ENCODE data around the gene DLEU7.

The DLEU7 gene

DNA sequence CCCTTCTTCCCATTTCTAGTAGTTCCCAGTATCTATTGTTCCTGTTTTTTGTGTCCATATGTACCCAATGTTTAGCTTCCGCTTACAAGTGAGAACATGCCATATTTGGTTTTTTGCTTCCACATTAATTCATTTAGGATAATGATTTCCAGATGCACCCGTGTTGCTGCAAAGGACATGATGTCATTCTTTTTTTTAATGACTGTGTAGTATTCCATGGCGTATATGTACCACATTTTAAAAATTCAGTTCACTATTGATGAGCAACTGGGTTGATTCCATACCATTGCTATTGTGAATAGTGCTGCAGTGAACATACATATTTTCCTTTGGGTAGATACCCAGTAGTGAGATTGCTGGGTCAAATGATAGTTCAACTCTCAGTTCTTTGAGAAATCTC is 50.5 kb downstream of the DLEU7 start:
- DNase-seq (ENCODE audit: low spot score): no peak

DNA sequence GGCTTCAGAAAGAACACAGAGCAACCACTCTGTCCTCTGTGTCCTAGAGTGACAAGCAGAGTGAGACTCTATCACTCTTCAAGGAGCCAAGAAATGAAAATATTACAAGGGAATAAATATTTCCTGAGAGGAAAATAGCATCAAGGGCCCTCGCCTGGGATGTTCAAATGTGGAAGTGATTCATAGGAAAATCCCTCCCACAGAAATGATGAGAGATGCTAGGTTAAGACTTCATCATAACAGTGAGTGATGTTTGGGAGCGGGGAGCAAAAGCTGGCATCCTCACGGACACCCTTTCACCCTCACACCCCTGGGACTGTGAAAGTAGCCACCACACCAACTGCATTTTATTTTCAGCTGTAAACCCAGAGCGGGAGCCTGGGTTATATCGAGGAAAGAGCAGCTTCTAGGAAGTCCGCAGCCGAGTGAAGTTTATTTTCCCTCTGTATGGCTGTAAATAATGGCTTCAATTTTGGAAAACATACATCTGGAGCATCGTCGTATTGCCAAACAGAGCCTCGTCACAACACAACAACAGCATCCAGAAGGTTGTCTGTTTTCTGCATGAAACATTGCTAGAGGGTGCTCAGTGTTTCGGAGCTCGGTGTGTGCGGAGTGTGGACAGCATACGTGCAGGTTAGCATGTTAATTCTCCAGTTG is 54.8 kb downstream of the DLEU7 start:
- DNase-seq (ENCODE audit: low spot score): no peak

GRCh38 chr13:50787316-50788195 is 55.9 kb downstream of the DLEU7 start:
- DNase-seq (ENCODE audit: low spot score): no peak

DNA sequence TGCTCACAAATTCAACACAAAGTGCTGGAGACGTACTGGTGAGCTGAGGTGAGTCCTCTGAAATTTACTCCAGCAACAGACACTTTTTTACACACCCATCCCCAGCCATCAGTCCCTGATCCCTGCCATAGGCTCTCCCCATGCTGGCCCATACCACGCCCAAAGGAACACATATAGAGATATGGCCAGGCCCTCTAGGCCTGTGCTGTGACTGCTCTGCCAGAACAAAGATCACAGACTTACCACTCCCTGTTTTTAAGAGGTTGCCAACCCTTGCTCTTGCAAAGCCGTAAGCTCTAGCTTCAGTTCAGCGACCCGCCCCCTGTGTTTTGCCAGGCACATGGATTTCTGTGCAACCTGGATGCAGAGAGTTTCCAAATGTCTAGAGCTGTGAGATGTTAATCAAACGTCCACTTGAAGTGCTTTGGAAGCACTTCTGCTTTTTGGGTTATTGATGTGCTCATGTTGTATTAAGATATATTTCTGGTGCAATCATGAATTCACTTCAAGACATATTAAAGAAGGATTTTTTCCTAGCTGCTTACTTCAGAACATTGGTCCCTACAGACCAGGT is 59.7 kb downstream of the DLEU7 start:
- no peak for DNase-seq (ENCODE audit: low spot score)

DNA sequence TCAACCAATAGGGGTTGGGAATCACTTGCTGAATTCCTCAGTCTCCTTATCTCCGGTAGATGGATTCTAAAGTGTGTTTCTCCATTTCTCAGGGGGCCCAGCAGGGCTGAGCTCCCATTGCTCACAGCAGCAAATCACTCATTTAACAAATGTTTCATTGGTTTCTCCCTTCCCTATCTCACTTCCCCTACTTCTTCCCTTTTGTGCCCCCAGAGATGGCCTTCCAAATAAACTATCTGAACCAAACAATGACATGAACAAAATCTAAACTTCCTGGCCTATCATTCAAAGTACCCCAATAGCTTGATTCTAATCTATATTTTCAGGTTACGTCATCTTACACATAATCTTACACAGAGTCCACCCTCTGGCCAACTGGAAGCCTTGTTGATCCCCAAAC is 60.4 kb downstream of the DLEU7 start:
- no peak for DNase-seq (ENCODE audit: low spot score)

DNA sequence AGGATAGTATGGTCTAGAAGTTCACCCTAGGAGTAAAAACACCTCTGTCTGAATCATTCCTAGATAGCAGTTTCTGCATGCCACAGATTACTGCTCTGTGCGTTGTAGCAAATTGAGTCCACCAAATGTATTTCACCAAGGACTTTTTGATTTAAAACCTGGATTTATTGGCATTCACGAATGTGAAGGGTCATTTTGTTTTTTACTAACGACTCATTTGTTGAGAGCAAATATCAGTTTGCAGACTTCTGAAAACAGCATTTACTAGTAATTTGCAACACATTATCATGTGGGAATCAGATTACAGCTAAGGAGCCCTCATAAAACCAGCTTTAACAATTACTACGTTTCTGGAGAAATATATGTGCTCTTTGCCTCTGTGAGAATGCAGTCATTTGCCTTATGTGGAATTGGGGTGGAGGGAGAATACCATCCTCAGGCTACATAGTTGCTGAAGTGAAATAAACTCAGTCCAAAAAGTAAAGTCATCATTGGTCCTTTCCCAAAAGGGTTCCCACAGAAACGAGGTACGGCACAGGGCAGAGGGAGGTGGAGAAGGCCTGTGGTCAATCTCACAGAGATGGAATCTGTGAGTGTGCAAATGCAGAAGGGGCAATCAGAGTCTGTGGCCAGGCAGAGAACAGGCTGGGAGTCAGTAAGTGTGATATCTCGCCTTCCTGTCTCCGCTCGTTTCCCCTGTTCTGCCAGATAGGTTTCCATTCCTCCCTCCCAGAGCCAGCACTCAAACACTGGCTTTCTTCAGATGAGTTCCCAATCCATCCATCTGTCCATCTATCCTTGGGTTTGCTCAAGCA is 63.1 kb downstream of the DLEU7 start:
- DNase-seq (ENCODE audit: low spot score): no peak

- DNase-seq (ENCODE audit: low spot score): no peak
Observed at GRCh38 chr13:50779443-50780200, 63.9 kb downstream of the DLEU7 start.

All from NAMALWA (cell line).